Measurements from ENCODE around the gene ESR2.
A peak's percentile ranks its signal among the peaks of the same experiment; 100 is the strongest.

DNA sequence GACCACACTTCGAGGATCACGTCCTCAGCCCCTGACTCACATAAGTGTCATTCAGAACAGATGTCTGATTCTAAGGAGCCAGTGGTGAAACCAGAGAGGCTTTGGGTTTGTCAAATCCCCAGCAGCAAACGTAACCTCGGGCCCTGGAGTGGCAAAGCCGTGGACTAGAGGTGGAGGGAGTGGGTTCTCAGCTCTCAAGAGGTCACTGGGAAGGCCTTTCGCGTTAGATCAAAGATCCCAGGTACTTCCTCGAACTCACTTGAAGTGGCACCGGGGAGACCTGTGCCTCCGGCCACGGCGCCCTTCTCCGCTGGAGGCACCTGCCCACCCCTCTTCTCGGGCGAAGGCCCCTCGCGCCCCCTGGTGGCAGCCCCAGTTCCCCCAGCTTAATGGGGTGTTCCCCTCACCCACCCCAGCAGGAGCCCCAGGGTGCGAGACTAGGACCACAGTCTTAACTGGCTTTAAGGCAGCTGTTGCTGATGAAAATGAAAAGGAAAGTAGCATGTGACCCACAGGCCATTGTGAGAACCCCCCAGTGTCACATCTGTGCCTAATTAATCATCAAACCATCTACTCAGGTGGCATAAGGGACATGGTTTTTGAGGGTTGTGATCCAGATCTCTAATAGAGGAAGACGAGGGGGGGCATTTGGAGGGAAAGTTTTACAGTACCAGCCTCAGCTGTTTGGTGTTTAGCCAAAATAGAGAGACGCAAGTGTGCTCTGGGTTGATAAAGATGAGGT, 672 bp upstream of the ESR2 start:
- TF ChIP-seq, protein P1, sequence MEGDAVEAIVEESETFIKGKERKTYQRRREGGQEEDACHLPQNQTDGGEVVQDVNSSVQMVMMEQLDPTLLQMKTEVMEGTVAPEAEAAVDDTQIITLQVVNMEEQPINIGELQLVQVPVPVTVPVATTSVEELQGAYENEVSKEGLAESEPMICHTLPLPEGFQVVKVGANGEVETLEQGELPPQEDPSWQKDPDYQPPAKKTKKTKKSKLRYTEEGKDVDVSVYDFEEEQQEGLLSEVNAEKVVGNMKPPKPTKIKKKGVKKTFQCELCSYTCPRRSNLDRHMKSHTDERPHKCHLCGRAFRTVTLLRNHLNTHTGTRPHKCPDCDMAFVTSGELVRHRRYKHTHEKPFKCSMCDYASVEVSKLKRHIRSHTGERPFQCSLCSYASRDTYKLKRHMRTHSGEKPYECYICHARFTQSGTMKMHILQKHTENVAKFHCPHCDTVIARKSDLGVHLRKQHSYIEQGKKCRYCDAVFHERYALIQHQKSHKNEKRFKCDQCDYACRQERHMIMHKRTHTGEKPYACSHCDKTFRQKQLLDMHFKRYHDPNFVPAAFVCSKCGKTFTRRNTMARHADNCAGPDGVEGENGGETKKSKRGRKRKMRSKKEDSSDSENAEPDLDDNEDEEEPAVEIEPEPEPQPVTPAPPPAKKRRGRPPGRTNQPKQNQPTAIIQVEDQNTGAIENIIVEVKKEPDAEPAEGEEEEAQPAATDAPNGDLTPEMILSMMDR (IDR thresholded peaks at IDR 0.05; ENCODE audit: low read depth, low read length, poor library complexity, severe bottlenecking) = peak; percentile 98
- no peak for TF ChIP-seq EZH2phosphoT487 (IDR thresholded peaks at IDR 0.05; ENCODE audit: borderline replicate concordance, low read length)

Data from DOHH2 (cell line).